WTC11 (cell line): Measurements from ENCODE around the gene CALM3. TPM values are rescaled to one million over a fixed set of nuclear protein-coding genes. Genes with fewer than 3 reads are reported as not detected.

Experiments used
- ATAC-seq: fragments of 200-7000 bp; cut with Tn5 transposase; 2 replicates; pipeline ENCODE4 v1.10.0; 2021; ENCODE audit warnings: mild to moderate bottlenecking, moderate library complexity
- CTCF ChIA-PET: fragments of 300-600 bp; sonication (Branson Sonifier 250); formaldehyde crosslinking; loops from one replicate; lab custom pipeline; 2021; ENCODE audit warnings: antibody characterized with exemption; lab: Charles Lee
- POLR2A ChIA-PET: fragments of 350-600 bp; sonication (Branson Sonifier 250); formaldehyde crosslinking; loops from one replicate; lab custom pipeline; 2021; ENCODE audit warnings: antibody characterized with exemption; lab: Charles Lee
- DNase-seq: peaks from one replicate; pipeline ENCODE4 v3.0.0; 2021; ENCODE audit warnings: low spot score
- H3K27ac Mint-ChIP-seq: 2 replicates; pipeline ENCODE4 v1.8.0; 2021; ENCODE audit warnings: mixed read lengths
- H3K27me3 Mint-ChIP-seq: 2 replicates; pipeline ENCODE4 v1.8.0; 2021; ENCODE audit warnings: low read depth, mild to moderate bottlenecking, moderate library complexity, mixed read lengths
- H3K36me3 Mint-ChIP-seq: 2 replicates; pipeline ENCODE4 v1.8.0; 2021; ENCODE audit warnings: mixed read lengths
- H3K4me1 Mint-ChIP-seq: 2 replicates; pipeline ENCODE4 v1.8.0; 2022; ENCODE audit warnings: mixed read lengths
- H3K4me3 Mint-ChIP-seq: 2 replicates; pipeline ENCODE4 v1.8.0; 2021; ENCODE audit warnings: mild to moderate bottlenecking, moderate library complexity, mixed read lengths
- H3K9me3 Mint-ChIP-seq: 2 replicates; pipeline ENCODE4 v1.8.0; 2021; ENCODE audit warnings: mixed read lengths
- ATF1 ChIP-seq: sonication (generic); formaldehyde crosslinking; IDR thresholded peaks from 2 replicates; pipeline ENCODE4 v1.8.1; 2023; ENCODE audit warnings: mild to moderate bottlenecking, moderate library complexity, missing genetic modification reagents
- GABPB1 ChIP-seq: sonication (generic); formaldehyde crosslinking; IDR thresholded peaks from 2 replicates; pipeline ENCODE4 v1.8.1; 2023; ENCODE audit warnings: mild to moderate bottlenecking, missing genetic modification reagents
- OVOL2 ChIP-seq: fragments of 250-450 bp; sonication (Bioruptor Pico); IDR thresholded peaks from 2 replicates; pipeline ENCODE4 v1.9.0; 2021; ENCODE audit warnings: mild to moderate bottlenecking, borderline replicate concordance
- SP1 ChIP-seq: sonication (generic); formaldehyde crosslinking; conservative IDR thresholded peaks from 2 replicates; pipeline ENCODE4 v1.8.1; 2022; ENCODE audit warnings: missing genetic modification reagents
- TEAD4 ChIP-seq: sonication (generic); formaldehyde crosslinking; IDR thresholded peaks from 2 replicates; pipeline ENCODE4 v1.8.0; 2022; ENCODE audit warnings: mild to moderate bottlenecking, missing genetic modification reagents
- TP53 ChIP-seq: sonication (generic); formaldehyde crosslinking; IDR thresholded peaks from 2 replicates; pipeline ENCODE4 v1.8.1; 2023; ENCODE audit warnings: mild to moderate bottlenecking, missing genetic modification reagents
- ZNF219 ChIP-seq: sonication (generic); formaldehyde crosslinking; IDR thresholded peaks from 2 replicates; pipeline ENCODE4 v1.8.0; 2023; ENCODE audit warnings: missing genetic modification reagents, mild to moderate bottlenecking, borderline replicate concordance
- ZNF416 ChIP-seq: fragments of 250-450 bp; sonication (Bioruptor Pico); IDR thresholded peaks from 2 replicates; pipeline ENCODE4 v1.9.0; 2021; ENCODE audit warnings: mild to moderate bottlenecking, inconsistent platforms
- total RNA-seq: library from RNA; stranded (reverse); gene quantifications from 3 replicates; pipeline ENCODE4 v1.2.3, GENCODE V29; 2021
- TF ChIP-seq, protein P1 (sequence below): fragments of 200-600 bp; IDR thresholded peaks from 2 replicates; pipeline ENCODE4 v1.8.0; 2022; ENCODE audit warnings: antibody characterized with exemption
- TF ChIP-seq, protein P2 (sequence below): sonication (generic); formaldehyde crosslinking; IDR thresholded peaks from 2 replicates; pipeline ENCODE4 v1.8.0; 2023; ENCODE audit warnings: missing genetic modification reagents, mild to moderate bottlenecking, borderline replicate concordance
- TF ChIP-seq, protein P3 (sequence below): sonication (generic); formaldehyde crosslinking; IDR thresholded peaks from 2 replicates; pipeline ENCODE4 v1.8.1; 2022; ENCODE audit warnings: mild to moderate bottlenecking, moderate library complexity, missing genetic modification reagents
- TF ChIP-seq, protein P4 (sequence below): sonication (generic); formaldehyde crosslinking; IDR thresholded peaks from 2 replicates; pipeline ENCODE4 v1.8.0; 2022; ENCODE audit warnings: mild to moderate bottlenecking, missing genetic modification reagents
- TF ChIP-seq, protein P5 (sequence below): fragments of 250-450 bp; sonication (Bioruptor Pico); conservative IDR thresholded peaks from 2 replicates; pipeline ENCODE4 v1.9.0; 2021; ENCODE audit warnings: mild to moderate bottlenecking

Gene CALM3
- total RNA-seq, 1 experiment from 2014 or later = 306 TPM

DNA sequence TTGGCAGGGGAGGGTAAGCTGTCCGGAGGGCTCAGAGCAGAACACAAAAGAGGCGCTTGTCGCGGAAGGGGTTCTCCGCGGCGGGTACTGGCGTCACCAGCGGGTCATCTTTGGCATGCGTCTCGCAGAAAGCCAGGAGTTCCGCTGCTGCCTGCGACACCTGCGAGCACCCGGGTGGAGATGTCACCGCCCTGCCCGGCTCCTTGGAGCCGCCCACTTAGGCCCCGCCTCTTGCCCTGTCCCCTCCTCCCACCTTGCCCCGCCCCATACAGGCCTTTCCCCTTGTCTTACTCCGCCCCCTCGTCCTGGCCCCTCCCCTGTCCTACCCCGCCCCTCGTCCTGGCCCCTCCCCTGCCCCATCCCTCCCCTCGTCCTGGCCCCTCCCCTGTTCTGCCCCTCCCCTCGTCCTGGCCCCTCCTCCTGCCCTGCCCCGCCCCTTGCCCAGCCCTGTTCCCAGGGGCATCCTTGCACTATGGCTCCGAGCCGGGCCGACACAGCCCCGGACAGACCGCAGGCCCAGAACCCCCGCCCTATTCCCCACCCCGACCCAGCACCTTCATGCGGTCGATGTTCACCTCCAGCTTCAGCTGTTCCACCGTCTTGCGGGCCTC is 33.0 kb downstream of the CALM3 start:
- POLR2A ChIA-PET = interaction anchor here (0.8 kb wide), 1 partner anchor 80 kb away, joined by 3 read pairs; no protein-coding TSS in a partner anchor

DNA sequence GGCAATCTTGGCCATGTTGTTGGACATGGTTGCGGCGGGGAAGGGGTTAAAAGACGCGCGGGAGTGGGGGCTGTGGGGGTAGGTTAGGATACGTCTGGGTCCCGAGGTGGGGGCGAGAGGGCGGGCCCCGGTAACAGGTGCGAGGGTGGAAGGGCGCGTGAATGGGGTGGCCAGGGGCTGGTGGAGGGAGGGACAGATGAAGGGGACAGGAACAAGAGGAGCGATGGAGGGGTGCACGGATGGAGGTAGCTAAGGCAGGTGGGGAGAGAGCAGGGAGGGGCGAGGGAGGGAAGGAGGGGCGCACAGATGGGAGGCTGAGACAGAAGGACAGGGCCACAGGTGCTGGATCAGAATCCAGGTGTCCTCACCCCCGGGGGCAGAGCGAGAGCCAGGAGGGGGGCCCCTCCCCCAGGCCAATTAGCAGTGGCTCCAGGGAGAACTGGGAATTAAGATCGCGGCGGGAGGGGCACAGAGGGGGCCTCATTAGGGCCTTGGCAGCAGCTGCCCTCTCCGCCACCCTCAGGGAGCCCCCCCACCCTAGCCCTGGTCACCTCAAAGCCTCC is 33.6 kb downstream of the CALM3 start:
- DNase-seq (peak; percentile 41), ATAC-seq (peak; percentile 6; the same call in 1 of the 2 replicates)
- peaks cover 41% of the 10 kb centered on the region for H3K27me3 Mint-ChIP-seq
- CTCF ChIA-PET = interaction anchor here (1.2 to 8.5 kb wide), 4 partner anchors 18 to 63 kb away, joined by 5 to 78 read pairs (median 16); partner anchors contain the start of gene DACT3
- TF ChIP-seq, protein P1, sequence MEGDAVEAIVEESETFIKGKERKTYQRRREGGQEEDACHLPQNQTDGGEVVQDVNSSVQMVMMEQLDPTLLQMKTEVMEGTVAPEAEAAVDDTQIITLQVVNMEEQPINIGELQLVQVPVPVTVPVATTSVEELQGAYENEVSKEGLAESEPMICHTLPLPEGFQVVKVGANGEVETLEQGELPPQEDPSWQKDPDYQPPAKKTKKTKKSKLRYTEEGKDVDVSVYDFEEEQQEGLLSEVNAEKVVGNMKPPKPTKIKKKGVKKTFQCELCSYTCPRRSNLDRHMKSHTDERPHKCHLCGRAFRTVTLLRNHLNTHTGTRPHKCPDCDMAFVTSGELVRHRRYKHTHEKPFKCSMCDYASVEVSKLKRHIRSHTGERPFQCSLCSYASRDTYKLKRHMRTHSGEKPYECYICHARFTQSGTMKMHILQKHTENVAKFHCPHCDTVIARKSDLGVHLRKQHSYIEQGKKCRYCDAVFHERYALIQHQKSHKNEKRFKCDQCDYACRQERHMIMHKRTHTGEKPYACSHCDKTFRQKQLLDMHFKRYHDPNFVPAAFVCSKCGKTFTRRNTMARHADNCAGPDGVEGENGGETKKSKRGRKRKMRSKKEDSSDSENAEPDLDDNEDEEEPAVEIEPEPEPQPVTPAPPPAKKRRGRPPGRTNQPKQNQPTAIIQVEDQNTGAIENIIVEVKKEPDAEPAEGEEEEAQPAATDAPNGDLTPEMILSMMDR = no peak
- TF ChIP-seq, protein P2, sequence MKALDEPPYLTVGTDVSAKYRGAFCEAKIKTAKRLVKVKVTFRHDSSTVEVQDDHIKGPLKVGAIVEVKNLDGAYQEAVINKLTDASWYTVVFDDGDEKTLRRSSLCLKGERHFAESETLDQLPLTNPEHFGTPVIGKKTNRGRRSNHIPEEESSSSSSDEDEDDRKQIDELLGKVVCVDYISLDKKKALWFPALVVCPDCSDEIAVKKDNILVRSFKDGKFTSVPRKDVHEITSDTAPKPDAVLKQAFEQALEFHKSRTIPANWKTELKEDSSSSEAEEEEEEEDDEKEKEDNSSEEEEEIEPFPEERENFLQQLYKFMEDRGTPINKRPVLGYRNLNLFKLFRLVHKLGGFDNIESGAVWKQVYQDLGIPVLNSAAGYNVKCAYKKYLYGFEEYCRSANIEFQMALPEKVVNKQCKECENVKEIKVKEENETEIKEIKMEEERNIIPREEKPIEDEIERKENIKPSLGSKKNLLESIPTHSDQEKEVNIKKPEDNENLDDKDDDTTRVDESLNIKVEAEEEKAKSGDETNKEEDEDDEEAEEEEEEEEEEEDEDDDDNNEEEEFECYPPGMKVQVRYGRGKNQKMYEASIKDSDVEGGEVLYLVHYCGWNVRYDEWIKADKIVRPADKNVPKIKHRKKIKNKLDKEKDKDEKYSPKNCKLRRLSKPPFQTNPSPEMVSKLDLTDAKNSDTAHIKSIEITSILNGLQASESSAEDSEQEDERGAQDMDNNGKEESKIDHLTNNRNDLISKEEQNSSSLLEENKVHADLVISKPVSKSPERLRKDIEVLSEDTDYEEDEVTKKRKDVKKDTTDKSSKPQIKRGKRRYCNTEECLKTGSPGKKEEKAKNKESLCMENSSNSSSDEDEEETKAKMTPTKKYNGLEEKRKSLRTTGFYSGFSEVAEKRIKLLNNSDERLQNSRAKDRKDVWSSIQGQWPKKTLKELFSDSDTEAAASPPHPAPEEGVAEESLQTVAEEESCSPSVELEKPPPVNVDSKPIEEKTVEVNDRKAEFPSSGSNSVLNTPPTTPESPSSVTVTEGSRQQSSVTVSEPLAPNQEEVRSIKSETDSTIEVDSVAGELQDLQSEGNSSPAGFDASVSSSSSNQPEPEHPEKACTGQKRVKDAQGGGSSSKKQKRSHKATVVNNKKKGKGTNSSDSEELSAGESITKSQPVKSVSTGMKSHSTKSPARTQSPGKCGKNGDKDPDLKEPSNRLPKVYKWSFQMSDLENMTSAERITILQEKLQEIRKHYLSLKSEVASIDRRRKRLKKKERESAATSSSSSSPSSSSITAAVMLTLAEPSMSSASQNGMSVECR = no peak
- no peak for TF ChIP-seq TP53 (CRISPR knock-in tag)
- TF ChIP-seq ATF1 = no peak
- no peak for TF ChIP-seq ZNF416 (CRISPR knock-in tag)
- TF ChIP-seq, protein P3, sequence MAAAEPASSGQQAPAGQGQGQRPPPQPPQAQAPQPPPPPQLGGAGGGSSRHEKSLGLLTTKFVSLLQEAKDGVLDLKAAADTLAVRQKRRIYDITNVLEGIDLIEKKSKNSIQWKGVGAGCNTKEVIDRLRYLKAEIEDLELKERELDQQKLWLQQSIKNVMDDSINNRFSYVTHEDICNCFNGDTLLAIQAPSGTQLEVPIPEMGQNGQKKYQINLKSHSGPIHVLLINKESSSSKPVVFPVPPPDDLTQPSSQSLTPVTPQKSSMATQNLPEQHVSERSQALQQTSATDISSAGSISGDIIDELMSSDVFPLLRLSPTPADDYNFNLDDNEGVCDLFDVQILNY (CRISPR knock-in tag) = 0 out of 2 replicates have a peak, but pooled peaks have one; percentile 47
- H3K4me1 Mint-ChIP-seq = peaks cover 27% of the 10 kb centered on the region
- peak overlapping the region; percentile 72 for H3K4me3 Mint-ChIP-seq
- no peak overlapping the region for H3K27ac Mint-ChIP-seq
- no peaks in the 10 kb centered on the region for H3K36me3 Mint-ChIP-seq
- POLR2A ChIA-PET = interaction anchor here (0.8 kb wide), 1 partner anchor 80 kb away, joined by 3 read pairs; no protein-coding TSS in a partner anchor
- no peaks in the 10 kb centered on the region for H3K9me3 Mint-ChIP-seq

More for the DNA sequence above, 33.0 kb downstream of the CALM3 start:
- CTCF ChIA-PET = interaction anchor here (0.6 to 8.5 kb wide), 9 partner anchors 12 to 96 kb away, joined by 3 to 78 read pairs (median 5); partner anchors contain the start of gene DACT3
- Mint-ChIP-seq H3K27me3 (peaks cover 39% of the 10 kb centered on the region), H3K9me3 (no peaks in the 10 kb centered on the region), H3K36me3 (no peaks in the 10 kb centered on the region), H3K4me3 (peak overlapping the region; percentile 72), H3K27ac (no peak overlapping the region), H3K4me1 (peaks cover 27% of the 10 kb centered on the region)
- peak; percentile 98 for DNase-seq
- ATAC-seq = peak; percentile 83
- peak; percentile 59 for TF ChIP-seq SP1 (CRISPR knock-in tag)
- TF ChIP-seq, protein P4, sequence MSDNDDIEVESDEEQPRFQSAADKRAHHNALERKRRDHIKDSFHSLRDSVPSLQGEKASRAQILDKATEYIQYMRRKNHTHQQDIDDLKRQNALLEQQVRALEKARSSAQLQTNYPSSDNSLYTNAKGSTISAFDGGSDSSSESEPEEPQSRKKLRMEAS (CRISPR knock-in tag) = peak; percentile 17; the same call in 1 of the 2 replicates
- TF ChIP-seq TEAD4 (CRISPR knock-in tag) = no peak

DNA sequence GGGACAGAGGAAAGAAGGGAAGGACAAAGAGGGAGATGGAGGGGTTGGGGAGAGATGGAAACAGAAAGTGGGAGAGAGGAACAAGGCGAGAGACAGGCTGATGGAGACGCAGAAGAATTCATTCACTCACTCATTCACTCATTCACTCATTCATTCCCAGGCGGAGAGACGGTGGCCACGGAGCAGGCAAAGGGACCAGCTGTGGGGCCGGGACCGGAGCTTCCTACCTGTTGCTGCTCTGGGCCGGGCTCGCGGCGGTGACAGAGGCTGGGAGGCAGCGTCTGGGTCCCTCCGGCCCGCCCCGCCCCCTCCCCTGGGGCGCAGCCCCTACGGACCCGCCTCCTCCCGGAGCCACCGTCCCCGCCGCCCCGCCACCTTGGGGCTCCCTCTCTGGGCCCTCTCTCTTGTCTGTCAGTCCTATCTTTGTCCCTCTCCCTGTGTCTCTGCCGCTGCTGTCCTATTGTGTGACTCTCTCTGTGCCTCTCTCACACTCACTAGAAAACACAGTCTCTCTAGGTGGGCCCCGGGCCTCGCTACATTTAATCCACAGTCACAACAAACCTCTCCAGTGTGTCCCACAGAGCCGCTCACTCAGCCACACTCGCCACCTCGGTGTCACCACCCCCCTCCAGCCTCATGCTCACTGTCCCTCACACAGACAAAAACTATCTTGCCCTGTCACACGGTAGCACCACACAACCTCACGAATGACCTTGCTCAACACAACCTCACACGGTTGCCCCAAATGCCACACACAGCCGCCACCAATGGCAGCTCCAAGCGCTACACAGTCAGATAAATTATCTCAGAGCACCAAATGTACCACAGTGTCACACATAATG is 35.0 kb downstream of the CALM3 start, which contains the start of gene GNG8:
GNG8 (minus strand) TSS at position 283 of the 842 bp plus-strand sequence. CDS start 1,520 bp downstream, outside the sequence.
- POLR2A ChIA-PET = interaction anchor here (1.7 kb wide), 1 partner anchor 25 kb away, joined by 3 read pairs; no protein-coding TSS in a partner anchor
- Mint-ChIP-seq H3K27me3 (peaks cover 55% of the 10 kb centered on the region), H3K9me3 (no peaks in the 10 kb centered on the region), H3K4me3 (peak within 1 kb of the TSS; percentile 72), H3K4me1 (peaks cover 26% of the 10 kb centered on the region), H3K36me3 (no peaks in the 10 kb centered on the region), H3K27ac (no peak within 1 kb of the TSS)
- DNase-seq (peak; percentile 51), ATAC-seq (no peak)
- CTCF ChIA-PET = interaction anchor here (0.6 to 2.6 kb wide), 4 partner anchors 19 to 831 kb away, joined by 3 to 25 read pairs (median 4); partner anchors contain the start of gene DACT3
- TF ChIP-seq OVOL2 (CRISPR knock-in tag) (no peak), GABPB1 (CRISPR knock-in tag) (no peak), ZNF219 (CRISPR knock-in tag) (no peak)
- TF ChIP-seq, protein P1 = no peak
- TF ChIP-seq, protein P5, sequence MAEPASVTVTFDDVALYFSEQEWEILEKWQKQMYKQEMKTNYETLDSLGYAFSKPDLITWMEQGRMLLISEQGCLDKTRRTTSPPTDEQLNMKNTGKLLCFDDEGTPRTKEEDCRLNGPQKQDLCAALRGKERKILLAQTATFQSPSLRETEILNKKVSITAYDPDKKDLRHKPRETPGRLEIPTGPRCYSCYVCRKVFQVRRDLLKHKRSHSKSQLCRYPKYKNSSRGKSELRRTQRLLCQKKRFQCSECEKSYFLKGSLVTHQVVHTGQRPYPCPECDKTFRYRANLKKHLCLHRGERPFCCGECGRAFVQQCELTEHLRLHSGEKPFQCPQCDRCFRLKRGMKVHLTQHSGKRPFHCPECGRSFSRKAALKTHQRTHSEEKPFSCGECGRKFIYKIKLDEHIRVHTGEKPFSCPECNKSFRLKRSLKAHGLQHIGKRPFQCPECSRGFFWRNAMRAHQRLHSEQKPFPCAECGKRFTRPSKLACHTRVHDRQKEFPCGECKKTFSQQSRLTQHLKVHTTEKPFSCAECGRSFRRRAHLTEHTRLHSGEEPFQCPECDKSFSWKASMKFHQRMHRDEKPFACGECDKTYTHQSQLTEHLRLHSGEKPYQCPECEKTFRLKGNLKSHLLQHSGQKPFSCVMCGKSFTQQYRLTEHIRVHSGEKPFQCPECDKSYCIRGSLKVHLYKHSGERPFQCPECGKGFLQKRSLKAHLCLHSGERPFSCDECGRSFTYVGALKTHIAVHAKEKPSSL (CRISPR knock-in tag) = no peak
